NCI-H2196 (cell line): ENCODE results near the gene GLB1L2.
A peak's percentile ranks its signal among the peaks of the same experiment; 100 is the strongest.

Experiments
- DNase-seq: peaks from one replicate; lab custom pipeline; 2025; ENCODE audit not compliant: unreplicated experiment; lab: John Stamatoyannopoulos, UW

The GLB1L2 gene

DNA sequence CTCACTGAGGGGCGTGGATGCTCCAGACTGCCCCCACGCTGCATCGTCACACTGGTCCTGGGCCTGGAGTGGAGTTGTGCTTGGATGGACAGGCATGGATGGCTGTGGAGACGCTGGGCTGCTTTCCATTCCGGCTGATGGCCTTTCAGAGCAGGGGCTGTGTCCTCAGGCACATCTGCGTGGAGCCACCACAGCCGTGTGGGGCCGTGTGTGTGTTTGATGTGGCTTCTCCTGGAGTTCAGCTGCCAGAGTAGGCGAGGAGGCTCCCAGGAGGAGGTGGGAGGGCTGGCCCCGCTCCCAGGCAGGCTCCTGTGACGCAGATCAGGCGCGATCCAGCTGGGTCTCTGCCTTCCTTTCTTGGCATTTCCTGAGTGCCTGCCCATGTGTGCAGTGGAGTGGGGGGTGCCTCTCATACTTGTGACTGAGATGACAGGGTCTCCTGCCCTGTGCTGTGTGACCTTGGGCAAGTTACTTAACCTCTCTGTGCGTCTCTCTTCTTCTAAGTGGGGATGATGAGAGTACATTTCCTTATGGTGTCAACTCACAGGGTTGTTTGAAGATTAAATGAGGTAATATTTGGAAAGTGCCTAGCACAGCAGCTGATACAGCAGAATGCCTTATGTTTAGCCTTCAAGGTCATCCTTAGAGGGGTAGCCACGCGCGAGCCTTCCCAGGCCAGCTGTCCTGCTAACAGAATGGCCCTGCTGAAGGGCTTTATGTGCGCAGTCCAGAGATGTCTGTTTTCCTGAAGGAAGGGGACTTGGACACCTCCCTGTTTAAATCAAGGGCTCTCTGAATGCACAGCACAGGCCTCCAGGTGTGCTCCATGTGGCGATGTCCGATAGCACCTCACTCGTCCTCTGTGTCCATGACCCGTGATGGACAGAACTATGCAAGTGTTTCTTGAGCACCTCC is 33.5 kb downstream of the GLB1L2 start:
- no peak for DNase-seq

DNA sequence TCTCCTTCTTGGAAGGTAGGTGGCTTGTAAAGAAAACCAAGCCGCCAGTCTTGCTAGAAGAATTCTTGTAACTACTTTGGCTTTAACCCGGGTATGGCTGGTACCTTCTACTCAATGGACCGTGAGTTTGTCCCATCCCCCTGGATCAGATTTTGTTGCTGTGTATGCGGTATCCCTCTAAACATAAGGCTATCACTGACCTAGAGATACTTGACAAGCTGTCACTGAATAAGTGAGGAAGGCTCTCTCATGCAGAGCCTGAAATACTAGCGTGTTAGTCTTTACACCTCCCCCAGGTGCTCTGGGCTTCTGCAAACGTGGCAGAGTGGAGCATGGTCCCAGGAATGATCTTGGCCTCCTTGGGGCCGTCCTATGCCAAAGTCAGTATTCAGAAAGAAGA is 34.5 kb downstream of the GLB1L2 start:
- no peak for DNase-seq

DNA sequence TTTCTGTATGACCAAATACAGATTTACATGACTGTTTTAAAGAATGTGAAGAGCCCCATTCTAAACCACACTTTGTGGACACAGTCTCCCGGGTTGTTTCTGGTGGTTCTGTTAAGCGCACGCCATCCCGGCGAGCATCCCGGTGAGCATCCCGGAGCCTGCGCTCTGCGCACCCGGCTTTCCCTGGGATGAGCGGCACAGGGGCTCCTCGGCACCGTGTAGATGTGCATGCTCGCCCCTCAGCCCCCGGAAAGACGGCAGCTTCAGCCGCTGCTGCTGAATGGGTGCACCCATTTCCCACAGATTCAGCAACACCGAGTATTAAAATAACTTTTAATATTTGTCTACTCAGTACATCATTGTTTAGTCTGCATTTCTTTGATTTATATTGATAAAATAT is 36.0 kb downstream of the GLB1L2 start:
- DNase-seq = no peak

DNA sequence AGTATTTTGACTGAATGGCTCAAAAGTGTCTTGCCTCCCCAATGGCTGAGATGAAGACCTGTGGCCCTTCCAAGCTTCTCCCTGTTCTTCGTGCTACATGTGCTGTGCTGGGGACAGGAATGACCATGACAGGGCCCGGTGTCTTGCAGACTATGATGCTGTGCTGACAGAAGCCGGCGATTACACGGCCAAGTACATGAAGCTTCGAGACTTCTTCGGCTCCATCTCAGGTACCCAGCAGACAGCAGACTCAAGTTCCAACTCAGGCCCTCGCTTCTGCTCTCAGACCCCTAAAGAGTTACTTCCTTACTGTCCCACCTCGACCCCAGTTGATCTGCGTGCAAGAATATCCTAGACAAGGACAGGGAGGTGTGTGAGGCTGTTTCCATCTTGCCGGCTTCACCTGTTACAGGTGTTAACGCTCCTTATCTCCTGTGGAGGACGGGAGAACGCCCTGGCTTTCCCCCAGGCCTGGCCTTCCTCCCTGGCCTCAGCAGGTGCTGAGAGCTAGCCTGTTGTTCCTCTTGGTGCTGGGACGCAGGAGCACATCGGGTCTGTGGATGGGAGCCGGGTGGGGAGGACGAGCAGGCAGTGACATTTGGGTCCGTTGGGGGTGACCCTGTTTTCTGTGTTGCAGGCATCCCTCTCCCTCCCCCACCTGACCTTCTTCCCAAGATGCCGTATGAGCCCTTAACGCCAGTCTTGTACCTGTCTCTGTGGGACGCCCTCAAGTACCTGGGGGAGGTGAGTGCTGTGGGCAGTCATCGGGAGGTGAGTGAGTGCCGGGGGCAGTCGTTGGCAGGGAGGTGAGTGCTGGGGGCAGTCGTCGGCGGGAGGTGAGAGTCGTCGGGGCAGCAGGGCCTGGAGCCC is 38.1 kb downstream of the GLB1L2 start:
- DNase-seq = no peak

DNA sequence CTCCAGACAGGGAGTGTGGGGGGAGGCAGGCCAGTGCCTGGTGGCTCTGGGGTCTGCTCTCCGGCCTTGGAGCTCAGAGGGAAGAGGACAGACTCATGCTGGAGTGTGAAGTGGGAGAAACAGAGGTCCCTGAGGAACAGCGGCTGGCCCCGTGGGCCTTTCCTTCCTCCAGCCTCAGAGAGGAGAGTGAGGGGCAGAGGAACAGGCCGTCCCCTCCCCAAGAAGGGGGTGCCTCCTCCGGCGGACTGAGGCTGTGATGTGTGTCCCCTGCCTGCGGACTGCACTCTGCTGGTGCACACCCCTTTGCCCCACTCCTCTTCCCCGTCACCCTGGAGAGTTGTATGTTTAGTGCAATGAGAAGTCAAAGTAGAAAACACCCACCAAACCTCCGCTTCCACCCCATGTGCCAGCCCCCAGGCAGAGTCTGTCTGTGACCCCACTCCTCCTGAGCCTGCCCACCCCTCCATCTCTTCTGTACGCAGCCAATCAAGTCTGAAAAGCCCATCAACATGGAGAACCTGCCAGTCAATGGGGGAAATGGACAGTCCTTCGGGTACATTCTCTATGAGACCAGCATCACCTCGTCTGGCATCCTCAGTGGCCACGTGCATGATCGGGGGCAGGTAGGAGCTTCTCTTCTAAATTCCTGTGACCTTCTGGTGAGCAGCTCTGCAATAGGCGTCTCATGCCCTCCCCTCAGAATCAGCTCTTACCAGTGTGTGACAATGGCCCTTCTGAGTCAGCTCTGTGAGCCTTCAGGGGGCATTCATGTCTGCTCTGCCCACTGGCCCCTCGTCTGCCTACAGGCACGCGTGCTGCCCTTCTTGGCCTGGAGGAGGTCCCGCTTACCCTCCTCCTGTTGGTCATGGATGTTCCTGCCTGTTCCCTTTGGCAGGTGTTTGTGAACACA is 39.0 kb downstream of the GLB1L2 start:
- no peak for DNase-seq

DNA sequence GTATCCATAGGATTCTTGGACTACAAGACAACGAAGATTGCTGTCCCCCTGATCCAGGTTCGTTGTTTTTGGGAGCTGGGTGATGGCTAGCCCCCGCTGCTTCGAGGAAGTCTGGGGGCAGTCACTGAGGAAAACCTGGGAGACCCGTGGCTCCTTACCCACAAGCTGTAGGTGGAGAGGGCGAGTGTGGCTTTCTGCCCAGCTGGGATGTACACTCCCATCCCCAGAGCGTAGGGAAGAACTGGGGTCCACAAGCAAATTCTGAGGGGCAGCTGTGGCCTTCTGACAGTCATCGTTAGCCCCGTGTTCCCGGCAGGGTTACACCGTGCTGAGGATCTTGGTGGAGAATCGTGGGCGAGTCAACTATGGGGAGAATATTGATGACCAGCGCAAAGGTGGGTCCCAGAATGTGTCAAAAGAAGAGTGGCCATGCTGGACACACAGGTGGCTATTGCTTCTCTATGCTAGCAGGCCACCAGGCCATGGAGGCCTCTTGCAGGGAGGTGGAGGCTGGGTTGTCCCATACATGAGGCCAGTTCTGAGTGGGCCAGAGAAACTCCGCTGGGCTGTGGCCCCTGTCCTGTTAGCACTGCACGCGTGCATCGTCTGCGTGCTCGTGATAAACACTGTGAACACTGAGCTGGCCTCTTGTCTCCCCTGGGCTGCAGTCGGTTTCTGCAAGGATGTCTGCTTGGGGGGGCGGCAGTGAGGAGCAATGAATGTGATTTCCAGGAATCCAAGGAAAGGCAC is 39.8 kb downstream of the GLB1L2 start:
- no peak for DNase-seq

DNA sequence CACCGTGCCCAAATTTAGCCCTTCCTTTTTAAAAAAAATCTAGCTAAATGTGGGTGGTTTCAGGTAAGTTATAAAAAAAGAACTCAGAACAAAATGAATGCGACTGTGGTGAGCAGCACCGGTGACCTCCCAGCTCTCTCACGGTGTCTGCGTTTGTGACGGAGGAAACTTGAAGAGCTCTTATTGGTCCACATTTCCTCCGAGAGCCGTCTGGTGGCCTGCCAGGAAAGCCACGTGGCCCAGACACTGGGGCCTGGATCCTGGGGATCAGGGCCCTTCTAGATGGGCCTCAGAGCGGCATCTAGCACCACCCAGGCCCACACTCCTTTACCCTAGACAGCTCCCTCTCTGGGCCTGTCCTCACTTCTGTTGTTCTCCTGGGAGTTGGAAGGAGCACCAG is 40.7 kb downstream of the GLB1L2 start:
- no peak for DNase-seq

DNA sequence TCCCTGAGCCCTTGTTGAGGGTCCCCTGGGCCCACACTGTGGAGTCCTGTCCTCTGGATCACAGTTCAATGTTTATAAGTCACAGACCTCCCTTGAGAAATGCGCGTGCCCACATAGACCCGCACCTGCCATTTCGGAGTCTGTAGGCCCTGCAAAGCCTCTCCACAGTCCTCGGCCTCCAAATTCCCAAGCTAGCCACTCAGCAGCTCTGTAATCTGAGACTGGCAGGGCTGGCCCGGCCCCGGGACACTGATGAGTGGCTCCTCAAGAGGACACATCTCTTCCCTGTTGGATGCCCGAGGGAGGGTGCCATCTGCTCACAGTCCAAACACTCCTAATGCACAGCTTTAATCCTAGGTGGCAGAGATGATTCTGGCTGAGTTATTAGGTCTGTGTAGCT is 41.2 kb downstream of the GLB1L2 start:
- DNase-seq = peak; percentile 70

DNA sequence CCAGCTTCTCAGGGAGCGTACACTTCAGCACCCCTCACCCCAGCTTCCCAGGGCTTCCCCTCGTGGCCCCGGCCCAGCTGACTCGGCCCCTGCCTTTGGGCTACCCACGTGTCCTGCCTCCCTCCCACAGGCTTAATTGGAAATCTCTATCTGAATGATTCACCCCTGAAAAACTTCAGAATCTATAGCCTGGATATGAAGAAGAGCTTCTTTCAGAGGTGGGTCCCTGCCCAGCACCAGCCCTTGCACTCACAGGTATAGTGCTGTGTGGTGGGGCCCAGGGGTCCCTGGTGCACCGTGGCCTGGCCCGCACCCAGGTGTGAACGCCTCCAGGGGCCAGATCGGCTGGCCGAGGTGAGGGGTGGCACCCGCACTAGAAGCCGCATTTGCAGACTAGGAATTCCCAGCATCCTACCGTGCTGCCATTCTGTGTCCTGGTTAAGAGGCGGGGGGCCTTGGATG is 41.8 kb downstream of the GLB1L2 start:
- no peak for DNase-seq

DNA sequence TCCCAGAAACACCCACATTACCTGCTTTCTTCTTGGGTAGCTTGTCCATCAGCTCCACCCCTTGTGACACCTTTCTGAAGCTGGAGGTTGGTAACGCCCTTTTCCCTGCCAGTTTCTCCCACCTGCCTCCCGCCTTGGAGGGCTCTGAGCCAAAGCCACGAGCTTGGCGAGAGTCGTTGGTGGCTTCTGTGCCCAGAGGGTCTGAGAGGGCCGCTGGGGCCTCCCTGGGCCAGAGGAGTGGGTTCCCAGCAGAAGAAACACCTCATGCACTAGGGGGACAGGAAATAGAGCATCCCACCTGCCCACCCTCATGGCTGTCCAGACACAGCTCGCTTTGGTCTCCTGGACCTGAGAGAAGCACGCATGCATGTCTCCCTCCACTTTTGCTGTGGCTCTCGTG is 42.4 kb downstream of the GLB1L2 start:
- DNase-seq = peak; percentile 17

DNA sequence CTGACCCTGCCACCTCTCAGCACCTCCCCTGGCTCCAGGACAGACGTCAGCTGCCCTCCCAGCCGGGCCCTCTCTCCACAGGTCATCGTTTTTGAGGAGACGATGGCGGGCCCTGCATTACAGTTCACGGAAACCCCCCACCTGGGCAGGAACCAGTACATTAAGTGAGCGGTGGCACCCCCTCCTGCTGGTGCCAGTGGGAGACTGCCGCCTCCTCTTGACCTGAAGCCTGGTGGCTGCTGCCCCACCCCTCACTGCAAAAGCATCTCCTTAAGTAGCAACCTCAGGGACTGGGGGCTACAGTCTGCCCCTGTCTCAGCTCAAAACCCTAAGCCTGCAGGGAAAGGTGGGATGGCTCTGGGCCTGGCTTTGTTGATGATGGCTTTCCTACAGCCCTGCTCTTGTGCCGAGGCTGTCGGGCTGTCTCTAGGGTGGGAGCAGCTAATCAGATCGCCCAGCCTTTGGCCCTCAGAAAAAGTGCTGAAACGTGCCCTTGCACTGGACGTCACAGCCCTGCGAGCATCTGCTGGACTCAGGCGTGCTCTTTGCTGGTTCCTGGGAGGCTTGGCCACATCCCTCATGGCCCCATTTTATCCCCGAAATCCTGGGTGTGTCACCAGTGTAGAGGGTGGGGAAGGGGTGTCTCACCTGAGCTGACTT is 43.2 kb downstream of the GLB1L2 start:
- no peak for DNase-seq

DNA sequence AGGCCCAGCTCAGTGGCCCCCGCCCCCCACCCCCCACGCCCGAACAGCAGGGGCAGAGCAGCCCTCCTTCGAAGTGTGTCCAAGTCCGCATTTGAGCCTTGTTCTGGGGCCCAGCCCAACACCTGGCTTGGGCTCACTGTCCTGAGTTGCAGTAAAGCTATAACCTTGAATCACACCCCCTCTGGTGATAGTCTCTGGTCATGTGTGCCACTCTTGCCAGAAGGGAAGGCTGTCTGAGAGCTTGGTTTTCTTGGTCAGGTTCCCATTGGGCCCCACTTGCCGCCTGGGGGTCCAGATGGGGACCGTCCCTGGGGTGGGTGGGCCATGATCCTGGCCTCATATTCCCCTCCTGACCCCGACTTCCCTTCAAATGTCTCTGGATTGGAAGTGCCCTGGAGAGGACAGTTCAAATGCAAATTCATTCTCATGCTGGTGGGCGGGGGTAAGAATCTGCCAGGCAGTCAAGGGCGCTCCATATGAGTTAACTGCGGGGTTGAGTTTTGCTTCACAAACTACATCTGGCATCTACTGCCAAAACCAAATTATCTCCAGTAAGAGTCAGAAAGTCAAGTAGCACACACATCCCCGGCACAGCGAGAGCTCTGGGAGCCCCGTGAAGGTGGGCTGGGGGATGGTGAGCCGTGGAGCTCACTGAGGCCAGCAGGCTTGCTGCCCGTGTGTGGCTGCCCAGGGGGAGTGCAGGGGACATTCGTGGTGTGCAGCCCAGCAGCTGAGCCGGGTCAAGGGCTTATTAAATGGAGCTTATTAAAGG is 44.5 kb downstream of the GLB1L2 start:
- DNase-seq = no peak

DNA sequence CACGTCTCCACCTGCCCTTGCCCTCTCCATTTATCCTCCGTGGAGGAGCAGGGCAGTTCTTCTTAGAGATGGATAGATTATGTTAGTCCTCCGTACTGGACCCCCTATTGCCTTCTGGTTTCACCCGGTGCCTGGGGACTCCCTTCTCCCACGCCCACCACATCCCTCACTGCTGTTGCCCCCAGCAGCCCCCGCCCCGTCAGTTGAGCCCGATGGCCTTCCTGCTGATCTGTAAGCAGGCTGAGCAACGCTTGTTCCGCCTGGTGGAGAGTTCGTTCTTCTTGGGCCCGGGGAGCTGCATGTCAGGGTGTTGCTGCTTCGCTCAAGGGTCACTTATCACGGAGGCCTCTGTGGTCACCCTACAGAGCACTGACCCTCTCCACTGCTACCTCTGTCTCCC is 46.1 kb downstream of the GLB1L2 start:
- no peak for DNase-seq

DNA sequence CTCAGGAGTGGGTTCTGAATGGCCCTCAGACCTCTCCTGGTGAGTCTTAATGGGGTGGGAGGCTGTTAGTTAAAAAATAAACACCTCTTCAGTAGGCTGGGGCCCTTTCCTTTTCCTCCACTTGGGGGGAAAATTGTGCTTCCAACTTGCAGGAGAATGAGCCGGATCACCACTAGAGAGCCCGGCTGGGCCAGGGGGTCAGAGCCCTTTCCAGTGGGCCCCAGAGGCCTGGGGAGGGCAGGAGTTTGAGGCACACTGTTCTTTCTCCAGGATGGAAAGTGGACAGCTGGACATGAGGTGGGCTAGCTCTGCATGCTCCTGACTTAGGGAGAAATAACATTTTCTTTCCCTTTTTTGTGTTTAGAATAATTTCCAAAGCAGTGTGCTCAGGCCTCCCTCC is 47.5 kb downstream of the GLB1L2 start:
- no peak for DNase-seq

DNA sequence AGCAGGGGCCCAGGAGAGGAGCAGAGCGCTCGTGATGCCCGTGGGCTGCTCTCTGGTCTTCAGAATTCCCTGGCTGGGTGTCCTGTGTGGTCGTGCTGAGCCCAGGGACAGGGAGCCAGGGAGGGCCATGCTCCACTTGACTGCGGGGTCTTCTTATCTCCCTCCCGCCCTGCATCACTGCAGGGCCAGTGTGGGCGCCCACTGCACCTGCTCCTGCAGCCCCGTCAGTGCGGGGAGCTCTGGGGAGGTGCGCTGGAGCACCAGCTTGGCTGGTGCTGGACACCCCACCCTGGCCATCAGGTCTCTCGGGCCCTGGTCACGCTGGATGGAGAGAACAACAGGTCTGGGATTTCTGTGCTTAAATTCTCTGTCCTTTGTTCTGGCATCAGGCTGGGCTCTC is 48.4 kb downstream of the GLB1L2 start:
- no peak for DNase-seq

DNA sequence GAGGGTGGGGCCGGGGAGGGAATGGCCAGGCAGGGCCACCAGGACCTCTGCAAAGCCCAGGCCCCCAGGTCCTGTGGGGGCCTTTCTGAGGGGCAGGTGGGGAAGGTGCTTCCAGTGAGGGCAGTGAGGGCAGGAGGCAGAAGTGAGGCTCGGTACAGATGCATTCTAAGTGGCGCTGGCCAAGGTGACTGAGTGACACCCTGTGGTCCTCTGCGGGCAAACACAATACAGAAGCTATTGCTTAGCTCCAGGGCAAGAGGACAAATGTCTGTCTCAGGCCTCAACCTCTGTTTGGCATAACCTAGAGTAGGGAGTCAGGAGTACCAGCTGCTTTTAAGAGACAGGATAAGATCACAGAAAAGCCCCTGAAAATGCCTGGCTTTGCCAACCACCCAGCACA is 49.0 kb downstream of the GLB1L2 start:
- no peak for DNase-seq

DNA sequence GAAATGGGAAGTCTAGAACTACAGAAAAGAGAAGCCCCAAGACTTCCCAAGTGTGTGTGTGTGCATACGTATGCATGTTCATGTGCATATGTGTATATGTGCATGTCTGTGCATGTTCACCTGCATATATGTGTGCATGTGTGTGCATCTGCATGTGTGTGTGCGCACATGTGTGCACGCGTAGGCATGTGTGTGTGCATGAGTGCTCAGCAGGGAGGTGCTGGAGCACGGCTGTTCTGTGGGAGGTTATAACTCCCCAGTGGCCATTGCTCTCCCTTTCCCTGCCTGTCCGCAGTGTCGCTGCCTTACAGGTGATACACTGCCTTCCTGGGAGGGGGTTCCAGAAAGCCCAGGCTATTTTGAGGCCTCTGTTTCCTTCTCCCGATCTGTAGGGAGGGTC is 50.5 kb downstream of the GLB1L2 start:
- no peak for DNase-seq

DNA sequence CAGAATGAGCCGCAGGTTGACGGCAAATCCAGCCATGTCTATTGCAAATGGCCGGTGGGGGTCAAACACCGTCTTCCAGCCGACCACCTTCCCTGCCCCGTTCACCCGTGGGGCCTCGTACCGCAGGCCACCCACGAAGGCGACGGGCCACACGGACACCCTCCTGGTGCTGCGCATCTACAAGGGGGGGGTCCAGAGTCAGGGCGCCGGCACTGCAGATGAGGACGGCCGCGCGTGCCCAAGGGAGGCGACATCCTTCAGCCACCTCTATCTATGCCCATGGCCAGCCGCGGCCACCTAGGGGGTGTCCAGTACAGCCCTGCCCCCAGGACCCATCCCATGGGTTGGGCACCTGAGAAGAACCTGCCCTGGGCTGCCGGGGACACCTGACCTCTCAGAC is 51.0 kb downstream of the GLB1L2 start:
- no peak for DNase-seq
